ENCODE results near the gene MYF5. TPM values are rescaled to one million over a fixed set of nuclear protein-coding genes. Genes with fewer than 3 reads are reported as not detected.

The MYF5 gene
- polyA plus RNA-seq, 1 experiment: not detected

DNA sequence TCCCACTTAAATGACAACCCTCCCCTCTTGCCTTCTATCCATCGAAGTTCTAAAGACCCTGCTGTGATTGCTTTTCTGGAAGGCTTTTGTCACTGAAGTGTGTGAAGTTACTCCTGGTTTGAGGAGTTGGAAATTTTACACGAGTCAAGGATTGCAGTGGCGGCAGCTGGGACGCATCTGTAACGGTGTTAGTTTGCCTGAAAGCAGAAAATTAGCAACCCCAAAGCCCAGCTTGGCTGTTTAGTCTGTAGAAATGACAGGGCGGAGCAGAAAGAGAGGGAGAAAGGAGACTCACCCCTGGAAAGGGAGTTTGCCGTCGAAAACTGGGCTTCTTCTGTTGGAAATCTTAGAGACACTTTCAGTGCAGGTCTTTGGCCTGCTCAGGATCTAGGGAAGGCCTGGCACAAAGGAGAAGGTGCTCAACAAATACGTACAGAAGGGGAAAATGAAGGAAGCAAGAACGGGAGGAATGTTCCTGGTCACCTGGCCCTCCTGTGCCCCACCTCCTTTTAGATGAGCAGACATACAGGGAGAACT is 931 bp upstream of the MYF5 start:
- Histone ChIP-seq H3K4me3 (ENCODE audit: low read depth, low read length) (no peak overlapping the region), H3K27me3 (ENCODE audit: control insufficient read depth, insufficient read depth, low read length) (no peaks in the 10 kb centered on the region), H3K36me3 (ENCODE audit: control insufficient read depth, insufficient read depth, low read length) (no peaks in the 10 kb centered on the region)
- ChIA-PET CTCF (interaction anchor here (1.1 kb wide), 1 partner anchor 231 kb away, joined by 3 read pairs; no protein-coding TSS in a partner anchor), POLR2A (no interaction called here)
- TF ChIP-seq, protein P1, sequence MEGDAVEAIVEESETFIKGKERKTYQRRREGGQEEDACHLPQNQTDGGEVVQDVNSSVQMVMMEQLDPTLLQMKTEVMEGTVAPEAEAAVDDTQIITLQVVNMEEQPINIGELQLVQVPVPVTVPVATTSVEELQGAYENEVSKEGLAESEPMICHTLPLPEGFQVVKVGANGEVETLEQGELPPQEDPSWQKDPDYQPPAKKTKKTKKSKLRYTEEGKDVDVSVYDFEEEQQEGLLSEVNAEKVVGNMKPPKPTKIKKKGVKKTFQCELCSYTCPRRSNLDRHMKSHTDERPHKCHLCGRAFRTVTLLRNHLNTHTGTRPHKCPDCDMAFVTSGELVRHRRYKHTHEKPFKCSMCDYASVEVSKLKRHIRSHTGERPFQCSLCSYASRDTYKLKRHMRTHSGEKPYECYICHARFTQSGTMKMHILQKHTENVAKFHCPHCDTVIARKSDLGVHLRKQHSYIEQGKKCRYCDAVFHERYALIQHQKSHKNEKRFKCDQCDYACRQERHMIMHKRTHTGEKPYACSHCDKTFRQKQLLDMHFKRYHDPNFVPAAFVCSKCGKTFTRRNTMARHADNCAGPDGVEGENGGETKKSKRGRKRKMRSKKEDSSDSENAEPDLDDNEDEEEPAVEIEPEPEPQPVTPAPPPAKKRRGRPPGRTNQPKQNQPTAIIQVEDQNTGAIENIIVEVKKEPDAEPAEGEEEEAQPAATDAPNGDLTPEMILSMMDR (IDR thresholded peaks at IDR 0.05; ENCODE audit: insufficient read depth, low read depth, low read length): no peak
- no peak for DNase-seq (ENCODE audit: low read depth)

DNA sequence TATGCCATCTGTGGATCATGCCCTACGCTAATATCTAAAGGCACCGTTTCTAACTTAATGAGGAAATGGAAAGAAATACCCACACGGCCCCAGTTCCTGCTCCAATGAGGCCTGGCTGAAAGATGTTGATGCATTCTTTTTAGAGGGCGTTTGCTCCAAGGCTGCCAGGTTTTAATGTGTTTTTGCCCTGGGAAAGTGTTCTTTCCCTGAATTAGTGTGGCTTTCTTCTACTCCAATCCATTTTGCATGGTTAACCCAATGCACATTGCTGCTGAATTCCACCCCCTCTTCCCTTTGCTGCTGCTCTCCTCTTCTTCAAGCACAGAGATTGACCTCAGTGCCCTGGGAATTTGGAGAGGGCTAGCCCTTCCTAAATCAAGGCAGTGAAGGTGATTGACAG is 1.1 kb downstream of the MYF5 start:
- TF ChIP-seq, protein P1 (IDR thresholded peaks at IDR 0.05; ENCODE audit: insufficient read depth, low read depth, low read length): no peak
- Histone ChIP-seq H3K4me3 (ENCODE audit: low read depth, low read length) (no peak overlapping the region), H3K27me3 (ENCODE audit: control insufficient read depth, insufficient read depth, low read length) (no peaks in the 10 kb centered on the region), H3K36me3 (ENCODE audit: control insufficient read depth, insufficient read depth, low read length) (no peaks in the 10 kb centered on the region)
- POLR2A ChIA-PET: no interaction called here
- CTCF ChIA-PET: no interaction called here
- DNase-seq (ENCODE audit: low read depth): no peak

DNA sequence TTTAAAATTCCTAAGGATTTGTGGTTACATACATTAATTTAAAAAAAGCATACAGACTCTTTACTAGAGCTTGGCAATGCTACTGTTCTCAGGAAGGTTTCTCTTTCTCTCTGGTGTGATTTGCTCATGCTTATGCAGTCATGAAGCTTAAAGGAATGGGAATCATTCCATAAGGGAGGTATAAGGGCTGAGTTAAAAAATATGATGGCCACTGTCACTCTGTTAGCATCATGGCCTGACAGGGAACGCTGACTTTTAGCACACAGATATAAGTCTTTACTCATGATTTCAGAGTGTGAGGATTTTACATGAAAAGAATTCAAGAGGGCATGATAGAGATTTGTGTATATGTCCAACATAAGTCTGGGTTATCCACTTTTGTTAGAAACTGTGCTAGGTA is 3.8 kb downstream of the MYF5 start:
- CTCF ChIA-PET: no interaction called here
- H3K27me3 ChIP-seq (ENCODE audit: control insufficient read depth, insufficient read depth, low read length): no peaks in the 10 kb centered on the region
- TF ChIP-seq, protein P1 (IDR thresholded peaks at IDR 0.05; ENCODE audit: insufficient read depth, low read depth, low read length): no peak
- H3K36me3 ChIP-seq (ENCODE audit: control insufficient read depth, insufficient read depth, low read length): no peaks in the 10 kb centered on the region
- H3K4me3 ChIP-seq (ENCODE audit: low read depth, low read length): no peak overlapping the region
- DNase-seq (ENCODE audit: low read depth): no peak
- POLR2A ChIA-PET: no interaction called here

DNA sequence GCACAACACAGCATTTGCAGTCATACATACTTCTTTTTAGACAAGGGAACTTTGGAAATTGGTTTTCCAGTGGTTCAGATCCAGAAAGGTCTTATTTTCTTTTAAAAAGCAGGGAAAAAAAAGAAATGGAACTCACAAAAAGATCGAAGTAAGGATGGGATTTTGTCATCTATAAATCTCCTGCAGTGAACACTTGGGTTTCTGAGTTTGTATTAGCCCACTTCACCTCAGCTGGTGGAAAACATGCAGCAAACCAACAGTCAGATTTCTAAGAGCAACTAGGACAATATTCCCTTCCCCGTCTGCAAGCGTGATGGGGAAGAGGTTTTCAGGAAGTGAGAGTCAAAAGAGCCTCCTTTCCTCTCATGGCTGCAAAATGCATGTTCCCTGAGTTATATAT is 4.6 kb downstream of the MYF5 start:
- POLR2A ChIA-PET: no interaction called here
- Histone ChIP-seq H3K4me3 (ENCODE audit: low read depth, low read length) (no peak overlapping the region), H3K36me3 (ENCODE audit: control insufficient read depth, insufficient read depth, low read length) (no peaks in the 10 kb centered on the region), H3K27me3 (ENCODE audit: control insufficient read depth, insufficient read depth, low read length) (no peaks in the 10 kb centered on the region)
- DNase-seq (ENCODE audit: low read depth): no peak
- CTCF ChIA-PET: no interaction called here
- TF ChIP-seq, protein P1 (IDR thresholded peaks at IDR 0.05; ENCODE audit: insufficient read depth, low read depth, low read length): no peak

DNA sequence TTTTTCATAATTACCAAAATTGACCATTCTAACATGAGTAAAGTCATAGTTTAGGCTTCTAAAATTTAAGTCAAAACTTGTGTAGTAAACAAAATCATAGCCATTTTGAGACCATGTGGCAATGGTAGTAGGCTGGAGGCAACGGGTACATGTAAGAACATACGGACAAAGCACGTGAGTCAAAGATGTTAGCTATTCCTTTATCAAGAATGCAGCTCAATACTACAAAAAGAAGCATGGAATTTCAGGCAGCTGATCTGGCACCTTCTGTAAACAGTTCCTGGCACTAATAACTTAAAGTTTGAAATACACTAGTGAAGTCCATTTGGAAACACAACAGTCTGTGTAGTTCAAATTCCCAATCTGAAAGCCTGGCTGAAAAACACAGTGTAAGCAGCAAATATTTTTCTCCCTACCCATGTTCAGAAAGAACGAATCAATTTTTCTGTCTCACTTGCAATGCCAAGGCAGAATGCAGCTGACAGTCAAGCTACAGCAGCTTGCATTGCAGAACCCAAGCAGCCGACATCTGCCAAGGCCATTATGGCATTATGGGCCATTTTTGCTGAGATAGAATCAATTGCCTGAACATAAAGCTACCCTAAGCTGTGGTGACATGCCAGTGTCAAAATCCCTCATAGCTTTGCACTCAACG is 29.3 kb downstream of the MYF5 start:
- DNase-seq (ENCODE audit: low read depth): no peak
- POLR2A ChIA-PET: interaction anchor here (0.6 kb wide), 1 partner anchor 81 kb away, joined by 3 read pairs; no protein-coding TSS in a partner anchor
- CTCF ChIA-PET: interaction anchor here (0.7 kb wide), 1 partner anchor 18 kb away, joined by 3 read pairs; no protein-coding TSS in a partner anchor
- Histone ChIP-seq H3K4me3 (ENCODE audit: low read depth, low read length) (no peak overlapping the region), H3K36me3 (ENCODE audit: control insufficient read depth, insufficient read depth, low read length) (no peaks in the 10 kb centered on the region), H3K27me3 (ENCODE audit: control insufficient read depth, insufficient read depth, low read length) (no peaks in the 10 kb centered on the region)
- TF ChIP-seq, protein P1 (IDR thresholded peaks at IDR 0.05; ENCODE audit: insufficient read depth, low read depth, low read length): no peak
